ENCODE data around the gene RANBP10. TPM values are rescaled to one million over a fixed set of nuclear protein-coding genes. Genes with fewer than 3 reads are reported as not detected.

RANBP10 gene
- total RNA-seq, 1 experiment from 2014 or later, result 25.5 TPM

- no TSS peak for BruUV-seq (replicated peaks)
- no peak overlapping the region for H3K27ac Mint-ChIP-seq (ENCODE audit: unreplicated experiment)
- CTCF ChIA-PET, result interaction anchor here (0.5 to 0.9 kb wide), 2 partner anchors 10 to 141 kb away, joined by 4 read pairs; no protein-coding TSS in a partner anchor
- intact Hi-C loops (cut with micrococcal nuclease; ENCODE audit: unreplicated experiment), result no loop called here
- peaks cover 10% of the 10 kb centered on the region for H3K4me1 Mint-ChIP-seq (ENCODE audit: low read depth, unreplicated experiment)
- no peak overlapping the region for H3K4me3 Mint-ChIP-seq (ENCODE audit: low read depth, unreplicated experiment)
- no peak for TF ChIP-seq CTCF (IDR thresholded peaks at IDR 0.05; ENCODE audit: unreplicated experiment)
- no peak for DNase-seq
- no peaks in the 10 kb centered on the region for H3K9me3 Mint-ChIP-seq (ENCODE audit: low read depth, unreplicated experiment)
- H3K36me3 Mint-ChIP-seq (ENCODE audit: insufficient read depth, unreplicated experiment), result peaks cover 14% of the 10 kb centered on the region
- H3K27me3 Mint-ChIP-seq (ENCODE audit: unreplicated experiment), result no peaks in the 10 kb centered on the region
These were observed 82.5 kb downstream of the RANBP10 start for GRCh38 chr16:67723911-67724305.

GRCh38 chr16:67723151-67723910, 83.0 kb downstream of the RANBP10 start:
- no peak for TF ChIP-seq CTCF (IDR thresholded peaks at IDR 0.05; ENCODE audit: unreplicated experiment)
- Mint-ChIP-seq H3K4me3 (ENCODE audit: low read depth, unreplicated experiment) (no peak overlapping the region), H3K27me3 (ENCODE audit: unreplicated experiment) (no peaks in the 10 kb centered on the region), H3K4me1 (ENCODE audit: low read depth, unreplicated experiment) (peaks cover 16% of the 10 kb centered on the region), H3K9me3 (ENCODE audit: low read depth, unreplicated experiment) (no peaks in the 10 kb centered on the region), H3K27ac (ENCODE audit: unreplicated experiment) (no peak overlapping the region), H3K36me3 (ENCODE audit: insufficient read depth, unreplicated experiment) (peaks cover 20% of the 10 kb centered on the region)
- CTCF ChIA-PET, result interaction anchor here (0.5 to 0.9 kb wide), 2 partner anchors 11 to 142 kb away, joined by 4 read pairs; no protein-coding TSS in a partner anchor
- BruUV-seq (replicated peaks), result no TSS peak
- intact Hi-C loops (cut with micrococcal nuclease; ENCODE audit: unreplicated experiment), result no loop called here
- no peak for DNase-seq

- Mint-ChIP-seq H3K4me3 (ENCODE audit: low read depth, unreplicated experiment) (peak overlapping the region; percentile 96), H3K36me3 (ENCODE audit: insufficient read depth, unreplicated experiment) (peaks cover 21% of the 10 kb centered on the region), H3K4me1 (ENCODE audit: low read depth, unreplicated experiment) (peaks cover 24% of the 10 kb centered on the region), H3K9me3 (ENCODE audit: low read depth, unreplicated experiment) (no peaks in the 10 kb centered on the region), H3K27me3 (ENCODE audit: unreplicated experiment) (no peaks in the 10 kb centered on the region), H3K27ac (ENCODE audit: unreplicated experiment) (peak overlapping the region; percentile 80)
- no peak for TF ChIP-seq CTCF (IDR thresholded peaks at IDR 0.05; ENCODE audit: unreplicated experiment)
- no peak for DNase-seq
- intact Hi-C loops (cut with micrococcal nuclease; ENCODE audit: unreplicated experiment), result no loop called here
- CTCF ChIA-PET, result interaction anchor here (1.4 to 1.7 kb wide), 2 partner anchors 164 to 199 kb away, joined by 3 to 10 read pairs; no protein-coding TSS in a partner anchor
- no TSS peak for BruUV-seq (replicated peaks)
These were observed 86.1 kb downstream of the RANBP10 start for GRCh38 chr16:67720236-67720635.

- DNase-seq, result peak; percentile 22
- Mint-ChIP-seq H3K27me3 (ENCODE audit: unreplicated experiment) (no peaks in the 10 kb centered on the region), H3K36me3 (ENCODE audit: insufficient read depth, unreplicated experiment) (peaks cover 21% of the 10 kb centered on the region), H3K4me1 (ENCODE audit: low read depth, unreplicated experiment) (peaks cover 24% of the 10 kb centered on the region), H3K4me3 (ENCODE audit: low read depth, unreplicated experiment) (peak overlapping the region; percentile 96), H3K27ac (ENCODE audit: unreplicated experiment) (peak overlapping the region; percentile 80), H3K9me3 (ENCODE audit: low read depth, unreplicated experiment) (no peaks in the 10 kb centered on the region)
- TF ChIP-seq CTCF (IDR thresholded peaks at IDR 0.05; ENCODE audit: unreplicated experiment), result no peak
- intact Hi-C loops (cut with micrococcal nuclease; ENCODE audit: unreplicated experiment), result no loop called here
- TSS peak; percentile 98 for BruUV-seq (replicated peaks)
- CTCF ChIA-PET, result interaction anchor here (0.5 to 1.7 kb wide), 10 partner anchors 9 to 199 kb away, joined by 3 to 10 read pairs (median 4); partner anchors contain the start of genes ACD, C16orf86, ENKD1 and RANBP10
These were observed 86.6 kb downstream of the RANBP10 start for GRCh38 chr16:67719778-67720144.

All from Calu3 (cell line).